G401.6 (cell line): ENCODE measurements around the gene GLOD4.
"Not testable (repeated sequence)": the region's sequence is repeated elsewhere in the genome, so short reads cannot be mapped to it uniquely, and the experiment has no call there.

ENCODE experiments used
- FAIRE-seq: peaks from 2 replicates; lab custom pipeline; 2012; peaks lifted over from hg19 to GRCh38; lab: Jason Lieb, UNC

Gene GLOD4

DNA sequence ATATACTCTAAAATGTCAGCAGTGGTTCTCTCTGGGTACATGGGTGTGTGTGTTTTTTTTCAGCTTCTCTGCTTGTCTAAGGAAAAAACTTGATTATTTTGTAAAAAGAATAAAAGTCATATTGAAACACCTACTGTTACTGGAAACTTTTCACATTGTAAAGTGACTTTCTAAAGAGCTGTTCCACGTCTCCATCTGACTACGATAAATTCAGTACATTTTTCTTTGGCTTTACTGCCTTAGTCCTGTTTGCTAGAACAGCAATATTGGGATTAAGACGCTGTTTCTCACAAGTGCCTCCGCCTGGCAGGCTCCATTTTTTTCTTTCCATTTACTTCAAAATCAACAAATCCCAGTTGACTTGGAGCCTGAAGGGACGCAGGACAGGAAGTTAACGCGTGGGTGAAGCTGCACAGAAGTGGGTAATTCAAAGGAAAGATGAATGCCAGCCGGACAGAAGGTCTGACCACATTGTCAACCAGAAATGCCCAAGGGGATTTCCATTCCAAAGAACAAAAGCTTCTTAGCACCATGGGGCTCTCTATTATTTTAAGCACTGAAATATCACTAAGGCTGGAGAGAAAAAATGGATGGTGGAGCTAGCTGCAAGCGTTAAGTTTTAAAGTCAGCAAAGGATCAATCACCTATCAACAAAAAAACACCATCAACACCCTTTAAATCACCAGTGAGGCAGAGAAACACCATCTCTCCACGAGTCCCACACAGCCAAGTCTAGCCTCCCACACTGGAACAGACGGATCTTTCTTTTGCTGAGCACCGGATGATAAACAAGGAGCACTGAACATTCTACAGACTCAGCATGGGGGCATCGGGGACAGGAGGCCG lies 8.4 kb downstream of the GLOD4 start:
- no peak for FAIRE-seq

DNA sequence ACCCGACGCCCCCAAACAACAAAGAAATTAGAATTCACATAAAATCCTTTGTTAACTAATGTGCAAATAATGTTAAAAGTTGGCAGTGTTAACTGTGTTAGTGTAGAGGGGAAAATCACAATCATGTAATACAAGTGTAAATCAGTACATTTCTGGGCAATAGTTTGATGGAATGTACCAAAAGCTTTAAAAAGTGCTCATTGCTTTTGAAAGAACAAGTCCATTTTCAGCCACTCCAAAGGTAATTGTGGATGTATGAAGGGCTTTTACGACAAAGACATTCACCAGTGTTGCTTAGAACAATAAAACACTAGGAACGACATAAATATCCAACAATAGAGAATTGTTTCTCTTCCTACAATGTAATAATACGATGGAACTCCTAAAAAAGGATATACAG lies 9.1 kb downstream of the GLOD4 start:
- FAIRE-seq, result no peak

DNA sequence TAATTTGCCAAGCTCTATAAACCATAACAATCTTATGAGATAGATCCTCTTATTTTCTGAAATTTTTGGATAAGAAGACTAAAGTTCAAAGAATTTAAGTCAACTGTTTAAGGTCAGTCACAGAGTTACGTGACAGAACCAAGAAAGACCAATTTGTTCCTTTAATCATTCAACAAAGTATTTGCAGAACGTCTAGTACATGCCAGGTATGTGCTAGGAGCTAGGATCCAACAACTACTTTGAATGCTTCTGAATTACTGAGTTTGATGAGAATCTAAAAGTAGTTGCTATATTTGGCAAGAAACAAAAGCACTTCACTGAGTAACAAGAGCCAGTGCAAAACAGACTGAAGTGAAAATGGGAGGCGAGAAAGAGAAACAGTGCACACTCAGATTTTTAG lies 15.0 kb downstream of the GLOD4 start:
- FAIRE-seq, result no peak

DNA sequence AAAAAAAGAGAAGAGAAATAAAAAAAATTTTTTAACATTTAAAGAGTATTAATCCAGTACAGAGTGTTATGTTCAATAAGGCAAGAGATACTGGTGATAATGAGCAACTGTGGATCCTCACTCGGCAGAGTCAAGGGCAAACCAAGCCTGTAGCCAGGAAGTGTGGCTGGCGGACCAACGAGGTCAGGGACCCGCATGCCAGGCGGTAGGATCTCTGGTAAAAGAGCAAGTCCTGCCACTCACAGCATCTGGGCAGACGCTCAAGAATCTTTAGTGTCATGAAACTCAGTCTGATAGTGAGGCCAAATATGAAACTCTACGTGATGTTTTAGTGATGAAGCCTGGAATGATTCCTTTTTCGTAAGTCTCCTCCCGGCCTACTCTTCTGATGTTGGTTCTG lies 21.7 kb downstream of the GLOD4 start:
- no peak for FAIRE-seq

DNA sequence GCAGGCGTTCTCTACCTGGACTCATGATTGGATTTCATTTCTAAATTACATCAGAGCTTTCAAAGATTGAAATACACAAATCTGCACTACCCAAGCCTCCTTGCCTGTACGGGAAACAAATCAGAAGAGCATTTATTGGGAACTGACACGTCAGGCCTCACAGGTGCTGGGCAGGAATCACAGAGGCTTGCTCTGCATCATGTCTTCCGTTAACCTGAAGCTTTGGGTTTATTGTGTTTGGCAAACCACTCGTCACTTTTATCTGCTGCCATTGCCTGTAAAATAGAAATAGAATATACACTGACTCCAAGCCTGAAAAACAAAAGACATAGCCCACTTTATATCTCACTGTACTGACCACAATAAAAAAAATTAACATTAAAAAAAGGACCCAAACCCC lies 22.1 kb downstream of the GLOD4 start:
- FAIRE-seq, result no peak

DNA sequence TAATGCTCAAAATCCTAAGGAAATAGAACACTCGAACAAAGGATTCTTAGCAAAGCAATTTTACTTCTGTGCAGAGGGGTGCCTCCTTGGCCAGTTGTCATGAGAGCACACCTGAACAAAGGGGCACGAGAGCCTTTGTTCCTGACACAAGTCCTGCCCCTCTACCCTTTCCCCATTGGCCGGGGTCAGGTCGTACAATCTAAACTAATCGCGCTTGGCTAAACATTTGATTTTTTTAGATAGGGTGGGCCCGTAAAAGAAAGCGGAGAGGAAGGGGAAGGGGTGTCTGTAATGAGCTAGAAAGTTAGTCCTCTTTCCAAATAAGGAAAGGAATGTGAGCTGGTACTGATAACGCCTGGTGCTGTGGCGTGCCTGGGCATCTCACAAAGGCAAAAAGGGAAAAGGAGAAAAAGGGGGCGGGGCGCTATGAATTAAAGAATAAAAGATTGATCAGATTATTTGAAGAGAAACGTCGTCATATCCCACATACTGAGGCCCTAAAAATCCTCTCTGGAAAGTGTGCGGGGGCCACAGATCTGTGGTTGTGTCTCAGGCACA lies 26.0 kb downstream of the GLOD4 start:
- FAIRE-seq, result not testable (repeated sequence)

DNA sequence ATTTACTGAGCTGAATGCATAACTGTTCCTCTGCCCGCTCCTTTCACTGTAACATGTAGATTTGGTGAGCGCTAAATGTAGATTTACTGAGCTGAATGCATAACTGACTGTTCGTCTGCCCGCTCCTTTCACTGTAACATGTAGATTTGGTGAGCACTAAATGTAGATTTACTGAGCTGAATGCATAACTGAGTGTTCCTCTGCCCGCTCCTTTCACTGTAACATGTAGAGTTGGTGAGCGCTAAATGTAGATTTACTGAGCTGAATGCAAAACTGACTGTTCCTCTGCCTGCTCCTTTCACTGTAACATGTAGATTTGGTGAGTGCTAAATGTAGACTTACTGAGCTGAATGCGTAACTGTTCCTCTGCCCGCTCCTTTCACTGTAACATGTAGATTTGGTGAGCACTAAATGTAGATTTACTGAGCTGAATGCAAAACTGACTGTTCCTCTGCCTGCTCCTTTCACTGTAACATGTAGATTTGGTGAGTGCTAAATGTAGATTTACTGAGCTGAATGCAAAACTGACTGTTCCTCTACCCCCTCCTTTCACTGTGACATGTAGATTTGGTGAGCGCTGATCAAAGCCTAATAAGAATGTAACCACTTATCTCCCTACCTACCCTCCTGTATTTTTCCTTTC lies 26.6 kb downstream of the GLOD4 start:
- FAIRE-seq, result not testable (repeated sequence)

DNA sequence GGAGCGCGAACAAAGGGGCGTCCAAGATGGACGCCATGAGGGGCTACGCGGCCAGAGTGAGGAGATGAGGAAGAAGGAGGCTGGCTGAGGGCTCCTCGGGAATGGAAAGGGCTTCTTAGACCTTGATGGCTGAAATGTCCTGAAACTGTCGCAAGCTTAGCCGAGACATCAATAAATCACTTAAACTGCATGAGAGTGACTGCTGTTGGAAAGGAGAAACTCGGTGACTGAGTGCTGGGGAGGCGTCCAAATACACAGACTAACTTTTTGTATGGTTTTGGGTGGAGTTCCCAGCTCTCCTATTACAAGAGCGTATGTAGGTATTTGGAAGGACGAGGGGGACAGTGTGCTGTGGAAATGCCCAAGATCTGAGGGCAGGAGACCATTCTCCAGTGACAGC lies 28.7 kb downstream of the GLOD4 start:
- no peak for FAIRE-seq

DNA sequence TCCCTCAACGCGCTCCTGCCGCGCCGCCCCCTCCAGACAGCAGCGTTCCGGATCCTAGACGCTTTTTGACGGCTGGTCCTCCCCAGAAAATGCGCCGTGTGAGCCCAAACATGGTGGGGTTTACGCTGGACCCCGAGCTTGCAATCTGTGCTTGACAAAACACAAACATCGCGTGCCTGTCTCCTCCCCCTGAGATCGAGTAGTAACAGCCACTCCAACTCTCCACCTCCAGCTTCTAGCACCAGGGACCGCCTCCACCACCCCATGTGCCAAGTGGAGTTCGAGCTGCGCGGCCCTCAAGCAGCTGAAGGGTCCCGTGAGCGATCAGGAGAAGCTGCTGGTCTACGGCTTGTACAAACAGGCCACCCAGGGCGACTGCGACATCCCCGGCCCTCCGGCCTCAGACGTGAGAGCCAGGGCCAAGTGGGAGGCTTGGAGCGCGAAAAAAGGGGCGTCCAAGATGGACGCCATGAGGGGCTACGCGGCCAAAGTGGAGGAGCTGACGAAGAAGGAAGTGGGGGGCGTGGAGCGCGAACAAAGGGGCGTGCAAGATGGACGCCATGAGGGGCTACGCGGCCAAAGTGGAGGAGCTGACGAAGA lies 29.4 kb downstream of the GLOD4 start:
- FAIRE-seq, result no peak

DNA sequence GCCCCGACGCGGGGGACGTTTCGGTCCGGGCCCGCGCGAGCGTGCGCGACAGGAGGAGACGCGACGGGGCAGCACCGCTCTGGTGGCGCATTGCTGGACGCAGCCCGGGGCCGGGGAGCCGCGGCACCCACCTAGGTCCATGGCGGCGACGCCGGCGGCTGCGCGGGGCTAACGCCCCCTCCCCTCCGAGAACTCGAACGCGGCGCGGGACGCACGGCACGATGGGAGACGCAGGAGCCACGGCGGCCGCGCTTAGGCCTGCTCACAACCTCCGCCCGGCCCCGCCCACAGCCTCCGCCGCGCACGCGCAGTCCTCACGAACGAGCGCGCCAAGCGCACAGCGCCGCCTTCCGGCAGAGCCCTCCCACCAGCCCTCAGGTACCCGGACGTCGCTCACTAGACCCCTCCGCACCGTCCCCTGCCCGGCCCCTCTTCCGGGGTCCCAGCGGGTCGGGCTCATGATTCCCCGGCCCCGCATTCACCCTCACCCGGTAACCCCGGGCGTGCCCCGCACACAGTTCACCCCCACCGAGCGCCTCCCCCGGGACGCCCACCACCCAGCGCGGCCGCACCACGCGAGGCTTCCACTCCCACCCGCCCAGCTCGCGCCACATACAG lies 30.0 kb downstream of the GLOD4 start, which contains the start of gene GEMIN4:
TSS of gene GEMIN4 (minus strand) at position 263 of the 618 bp plus-strand sequence. CDS start at position 141, 122 bp downstream.
- FAIRE-seq, result no peak

DNA sequence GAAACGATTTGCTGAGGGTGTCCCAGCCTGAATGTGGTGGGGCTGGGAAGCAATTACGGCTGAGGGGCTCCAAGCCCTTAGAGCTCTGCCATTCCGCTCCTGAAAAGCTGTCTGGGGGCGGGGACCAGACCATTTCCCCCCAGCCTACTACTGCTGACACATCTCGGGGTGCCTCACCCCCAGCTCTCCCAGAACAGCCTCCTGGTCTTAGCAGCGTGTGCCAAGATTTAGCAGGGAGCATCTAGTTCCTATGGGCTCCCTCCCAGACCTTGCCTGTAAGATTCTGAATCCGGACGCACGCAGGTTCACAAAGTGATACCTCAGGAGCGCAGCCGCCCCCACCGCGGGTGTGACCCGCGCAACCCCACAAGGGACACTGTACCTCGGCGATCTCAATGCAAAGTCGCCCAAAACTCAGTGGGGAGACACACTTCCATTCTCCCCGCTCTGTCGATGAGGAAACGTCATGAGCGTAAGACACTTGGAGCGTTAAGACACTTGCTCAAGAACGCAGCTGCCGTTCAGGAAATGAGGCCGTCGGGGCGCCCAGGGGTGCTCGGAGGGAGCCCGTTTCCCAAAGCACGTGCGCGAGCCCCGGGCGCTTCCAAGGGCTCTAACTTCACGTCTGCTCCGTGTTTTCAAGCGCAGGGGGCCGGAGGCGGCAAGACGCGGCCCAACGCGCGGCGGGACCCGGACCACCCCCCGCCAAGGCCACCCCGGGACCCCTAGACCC lies 30.6 kb downstream of the GLOD4 start:
- FAIRE-seq, result no peak

DNA sequence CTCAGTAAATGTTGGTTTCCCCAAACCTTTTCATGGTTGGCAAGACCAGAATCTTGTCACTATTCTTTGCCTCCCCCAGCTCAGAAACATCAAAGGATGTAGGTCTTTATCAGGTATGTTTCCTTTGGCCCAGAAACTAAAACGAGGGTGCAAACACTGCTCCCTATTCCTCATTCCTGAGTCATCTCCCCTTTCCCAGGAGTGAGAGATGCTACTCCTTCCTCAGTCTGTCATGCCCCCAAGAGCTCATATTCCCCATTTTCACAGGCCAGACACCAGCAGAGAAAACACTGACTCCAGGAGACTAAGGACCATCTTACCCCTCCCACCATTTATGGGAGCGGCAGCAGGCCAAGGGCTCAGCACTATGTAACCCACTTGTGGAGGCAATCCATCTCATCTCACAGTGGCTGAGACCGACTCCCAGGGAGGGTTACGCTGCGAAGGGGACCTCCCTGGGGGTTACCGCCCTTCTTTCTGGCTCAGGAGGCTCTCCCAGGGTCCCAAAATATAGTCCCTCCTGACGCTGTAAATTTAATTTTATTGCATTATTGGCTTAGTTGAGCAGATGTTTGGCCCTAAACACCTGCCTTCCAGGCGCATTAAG lies 31.5 kb downstream of the GLOD4 start:
- no peak for FAIRE-seq

DNA sequence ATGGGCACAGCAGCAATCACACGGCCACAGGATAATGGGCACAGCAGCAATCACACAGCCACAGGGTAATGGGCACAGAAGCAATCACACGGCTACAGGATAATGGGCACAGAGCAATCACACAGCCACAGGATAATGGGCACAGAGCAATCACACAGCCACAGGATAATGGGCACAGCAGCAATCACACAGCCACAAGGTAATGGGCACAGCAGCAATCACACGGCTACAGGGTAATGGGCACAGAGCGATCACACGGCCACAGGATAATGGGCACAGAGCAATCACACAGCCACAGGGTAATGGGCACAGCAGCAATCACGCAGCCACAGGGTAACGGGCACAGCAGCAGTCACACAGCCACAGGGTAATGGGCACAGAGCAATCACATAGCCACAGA lies 32.7 kb downstream of the GLOD4 start:
- not testable (repeated sequence) for FAIRE-seq

DNA sequence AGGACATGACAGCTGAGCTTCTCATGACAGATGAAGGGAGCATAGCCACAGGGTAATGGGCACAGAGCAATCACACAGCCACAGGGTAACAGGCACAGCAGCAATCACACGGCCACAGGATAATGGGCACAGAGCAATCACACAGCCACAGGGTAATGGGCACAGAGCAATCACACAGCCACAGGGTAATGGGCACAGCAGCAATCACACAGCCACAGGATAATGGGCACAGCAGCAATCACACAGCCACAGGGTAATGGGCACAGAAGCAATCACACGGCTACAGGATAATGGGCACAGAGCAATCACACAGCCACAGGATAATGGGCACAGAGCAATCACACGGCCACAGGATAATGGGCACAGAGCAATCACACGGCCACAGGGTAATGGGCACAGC lies 33.5 kb downstream of the GLOD4 start:
- not testable (repeated sequence) for FAIRE-seq

DNA sequence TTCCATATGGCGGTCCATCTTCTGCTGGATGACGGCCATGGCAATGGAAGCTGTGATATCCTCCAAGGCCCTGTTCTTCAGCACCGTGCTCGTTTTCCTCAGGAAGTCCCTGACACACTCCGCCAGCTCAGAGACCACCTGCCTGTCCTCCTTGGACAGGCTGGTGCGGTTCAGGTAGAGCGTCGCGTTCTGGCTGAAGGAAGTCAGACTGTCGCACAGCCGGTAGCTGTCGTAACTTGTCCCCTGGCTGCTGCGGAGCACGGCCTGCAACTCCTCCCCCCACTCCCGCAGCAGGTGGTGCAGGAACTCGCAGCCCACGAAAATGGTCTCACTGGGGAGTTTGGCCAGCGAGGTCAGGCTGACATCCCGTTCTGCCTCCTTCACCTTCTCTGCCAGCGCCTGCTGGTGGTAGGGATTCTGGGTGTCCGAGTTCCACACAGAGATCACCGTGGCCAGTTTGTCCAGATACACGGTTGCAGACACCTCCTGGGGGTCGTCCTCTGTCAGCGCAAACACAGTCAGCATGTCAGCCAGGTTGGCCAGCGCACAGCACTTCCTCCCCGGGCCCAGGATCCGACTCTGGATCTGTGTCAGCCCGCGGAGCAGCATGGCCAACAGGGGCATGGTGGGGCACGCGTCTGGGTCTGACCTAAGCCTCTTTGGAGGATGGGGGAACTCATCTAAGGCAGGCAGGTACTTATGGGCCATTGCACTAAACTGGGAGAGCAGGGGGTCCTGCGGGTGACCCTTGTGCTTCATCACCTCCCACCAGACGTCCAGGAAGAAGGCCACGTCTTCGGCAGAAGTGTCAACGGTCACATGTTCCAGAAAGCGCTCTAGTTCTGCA lies 35.1 kb downstream of the GLOD4 start:
- no peak for FAIRE-seq

DNA sequence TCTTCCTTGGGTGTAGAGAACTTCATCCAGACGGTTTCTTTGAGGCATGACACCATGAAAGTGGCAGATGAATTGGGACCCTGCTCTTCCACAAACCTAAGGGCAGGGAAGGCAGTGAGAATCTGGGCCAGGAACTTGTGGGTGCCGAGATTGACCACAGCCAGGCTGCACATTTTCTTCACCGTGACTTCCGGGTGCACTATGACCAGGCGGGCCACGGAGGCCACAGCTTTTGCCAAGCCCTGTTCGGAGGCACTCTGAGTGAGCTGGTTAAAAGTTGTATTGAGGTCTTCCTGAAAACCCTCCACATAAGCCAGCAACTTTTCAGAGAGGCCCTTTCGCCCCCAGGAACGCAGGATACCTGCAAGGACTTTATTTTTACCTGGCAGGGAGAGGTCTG lies 35.9 kb downstream of the GLOD4 start:
- FAIRE-seq, result no peak

DNA sequence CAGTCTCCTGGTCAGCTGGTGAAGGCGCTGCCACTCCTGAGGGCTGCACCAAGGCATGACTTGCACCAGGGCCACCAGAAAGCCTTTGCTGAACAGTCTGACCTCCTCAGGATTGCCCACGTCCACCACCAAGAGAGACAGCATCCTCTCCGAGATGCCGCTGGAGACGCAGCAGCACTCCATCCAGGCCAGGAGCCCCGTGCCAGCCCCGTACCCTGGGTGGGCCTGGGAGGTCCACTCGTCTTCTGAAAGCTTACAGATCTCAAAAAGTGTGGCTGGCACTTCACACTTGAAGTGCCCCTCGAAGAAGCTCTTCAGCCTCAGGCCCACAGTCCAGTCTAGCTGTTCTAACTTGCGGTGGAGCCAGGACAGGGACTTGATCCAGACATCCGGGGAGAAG lies 36.7 kb downstream of the GLOD4 start:
- FAIRE-seq, result no peak

DNA sequence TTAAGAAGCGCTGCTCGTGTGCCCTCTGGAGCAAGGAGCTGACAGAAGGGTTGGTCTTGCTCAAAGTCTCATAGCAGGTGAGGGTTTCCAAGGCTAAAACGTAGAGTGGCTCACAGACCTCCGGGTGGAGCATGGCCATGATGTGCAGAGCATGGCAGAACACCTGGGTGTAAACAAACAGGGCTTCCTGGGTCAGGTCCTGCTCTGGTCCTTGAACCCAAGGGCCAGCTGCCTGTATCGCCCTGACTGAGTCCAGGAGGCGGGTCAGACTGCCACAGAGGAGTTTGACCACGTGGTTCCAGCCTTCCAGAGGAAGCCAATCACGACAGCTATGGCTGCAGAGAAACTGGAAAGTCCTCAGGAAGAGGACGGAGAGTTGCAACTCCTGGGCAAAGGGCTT lies 37.1 kb downstream of the GLOD4 start:
- no peak for FAIRE-seq

DNA sequence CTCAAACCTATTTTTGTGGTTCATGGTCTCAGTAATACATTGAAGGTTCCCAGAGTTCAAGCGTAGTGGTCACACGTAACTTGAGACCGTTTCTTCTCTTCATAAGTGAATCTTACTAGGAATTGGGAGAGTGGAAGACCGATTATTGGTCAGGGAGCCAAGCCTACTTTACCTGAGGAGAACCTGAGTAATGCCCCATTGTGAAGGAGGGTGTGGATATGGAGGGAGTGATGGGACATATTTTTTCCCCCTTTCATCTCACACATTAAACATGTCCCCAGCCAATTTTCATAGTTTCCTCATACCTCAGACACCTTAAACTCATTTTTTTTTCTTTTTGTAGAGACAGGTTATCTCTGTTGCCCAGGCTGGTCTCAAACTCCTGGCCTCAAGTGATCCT lies 38.9 kb downstream of the GLOD4 start:
- FAIRE-seq, result no peak

DNA sequence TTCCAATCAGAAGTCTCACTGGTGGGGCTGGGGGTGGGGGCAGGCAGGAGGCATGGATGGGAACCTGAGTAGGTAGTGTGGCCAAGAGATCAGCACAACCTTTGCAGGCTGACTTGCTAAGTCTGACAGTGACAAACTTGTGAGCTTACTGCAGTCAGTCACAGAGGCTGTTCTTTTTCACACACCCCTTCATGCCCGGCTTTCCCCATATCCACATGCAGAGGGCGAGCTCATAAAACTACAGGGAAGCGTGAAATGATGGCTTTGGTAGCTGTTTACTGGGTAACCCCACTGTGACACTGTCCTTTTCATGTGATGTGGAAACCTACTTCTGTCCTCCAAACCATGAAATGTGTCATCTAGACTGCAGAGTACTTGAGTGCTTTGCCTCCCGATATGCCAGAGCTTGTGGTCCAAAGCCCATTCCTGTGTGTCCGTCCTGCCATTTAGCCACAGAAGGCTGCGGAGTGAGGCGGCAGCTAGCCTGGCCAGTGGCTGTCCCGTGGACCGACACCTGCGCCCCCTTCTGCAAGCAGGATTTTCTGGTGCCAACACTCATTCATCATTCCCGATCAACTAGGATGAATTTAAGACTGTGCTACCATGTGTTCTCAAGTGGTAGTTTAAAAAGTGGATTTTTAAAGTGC lies 39.8 kb downstream of the GLOD4 start:
- no peak for FAIRE-seq
